Forelimb muscle (tissue), 1 donor: ENCODE results near the gene SBK3. TPM values are rescaled to one million over a fixed set of nuclear protein-coding genes. Genes with fewer than 3 reads are reported as not detected.
"Not testable (repeated sequence)": the region's sequence is repeated elsewhere in the genome, so short reads cannot be mapped to it uniquely, and the experiment has no call there.

Experiments used
- DNase-seq: peaks from one replicate; pipeline ENCODE4 v3.0.0-alpha.2; 2013; ENCODE audit warnings: low read depth
- polyA plus RNA-seq: library from polyadenylated mRNA; unstranded; fragments of 120-200 nt; gene quantifications from one replicate; pipeline ENCODE4 v1.2.1, GENCODE V29; 2013; ENCODE audit not compliant: insufficient read length

The SBK3 gene
- polyA plus RNA-seq, 1 donor, result not detected

- DNase-seq, result no peak
Observed at GRCh38 chr19:55540619-55541018, 4.7 kb downstream of the SBK3 start.

DNA sequence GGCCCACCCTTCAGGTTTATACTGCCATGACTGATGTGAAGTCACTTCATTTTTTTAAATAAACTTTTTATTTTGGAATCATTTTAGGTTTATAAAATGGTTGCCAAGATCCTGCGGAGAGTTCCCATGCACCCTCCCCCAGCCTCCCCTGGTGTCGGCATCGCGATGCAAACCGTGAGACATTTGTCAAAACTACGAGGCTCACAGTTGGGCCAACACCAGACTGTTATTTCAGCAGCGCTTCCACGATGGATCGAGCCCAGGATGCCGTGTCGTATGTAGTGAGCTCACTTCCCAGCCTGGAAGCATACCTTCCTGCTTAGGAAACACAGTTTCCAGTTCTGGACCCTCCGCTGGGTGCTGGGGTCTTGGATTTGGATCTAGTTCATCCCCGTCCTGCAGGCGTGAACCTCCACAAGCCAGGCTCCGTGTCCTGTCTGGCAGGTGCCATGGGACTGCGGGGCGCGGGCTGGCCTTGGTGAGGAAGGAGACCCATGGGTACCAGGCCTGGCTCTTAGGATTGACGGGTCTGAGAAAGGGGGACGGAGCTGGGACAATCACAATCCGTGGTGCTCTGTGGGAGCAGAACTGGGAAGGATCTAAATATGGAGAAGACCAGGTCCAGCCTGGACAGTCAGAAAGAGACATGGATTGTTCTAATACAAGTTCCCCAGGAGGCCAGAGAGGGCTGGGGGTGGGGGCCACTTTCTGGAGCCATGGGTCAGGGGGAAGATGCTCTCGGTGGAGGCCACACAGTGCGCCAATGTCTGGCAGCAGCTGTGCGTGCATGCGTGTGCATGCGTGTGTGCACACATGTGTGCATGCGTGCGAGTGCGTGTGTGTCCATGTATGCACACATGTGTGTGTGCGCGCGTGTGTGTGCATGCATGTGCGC is 6.0 kb downstream of the SBK3 start:
- DNase-seq, result no peak

- DNase-seq, result no peak
Observed at GRCh38 chr19:55538132-55538531, 7.2 kb downstream of the SBK3 start.

- peak; percentile 54 for DNase-seq
Observed at GRCh38 chr19:55537741-55538111, 7.6 kb downstream of the SBK3 start.

- DNase-seq, result no peak
Observed at GRCh38 chr19:55536951-55537740, 8.2 kb downstream of the SBK3 start, which contains the start of gene SBK2. TSS of gene SBK2 (minus strand) at chr19:55537133. CDS start at chr19:55536294, 839 bp downstream.

DNA sequence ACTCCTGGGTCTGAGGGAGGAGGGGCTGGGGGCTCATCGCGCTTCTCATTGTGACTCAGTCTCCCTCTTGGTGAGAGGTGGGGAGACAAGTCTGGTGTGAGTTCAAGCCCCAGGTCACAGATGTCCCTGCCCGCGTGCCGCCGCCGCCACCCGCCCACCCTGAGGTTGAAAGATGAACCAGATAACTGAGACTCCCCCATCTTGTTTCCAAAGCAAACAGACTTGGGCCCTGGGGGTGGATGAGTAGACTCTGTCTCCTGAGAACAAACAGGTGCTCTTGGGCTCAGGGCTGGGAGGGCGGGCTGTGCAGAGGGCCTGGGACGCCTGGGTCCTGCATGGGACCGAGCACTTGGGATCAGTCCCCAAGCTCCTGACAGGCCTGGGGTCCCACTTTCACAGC is 9.0 kb downstream of the SBK3 start:
- no peak for DNase-seq

DNA sequence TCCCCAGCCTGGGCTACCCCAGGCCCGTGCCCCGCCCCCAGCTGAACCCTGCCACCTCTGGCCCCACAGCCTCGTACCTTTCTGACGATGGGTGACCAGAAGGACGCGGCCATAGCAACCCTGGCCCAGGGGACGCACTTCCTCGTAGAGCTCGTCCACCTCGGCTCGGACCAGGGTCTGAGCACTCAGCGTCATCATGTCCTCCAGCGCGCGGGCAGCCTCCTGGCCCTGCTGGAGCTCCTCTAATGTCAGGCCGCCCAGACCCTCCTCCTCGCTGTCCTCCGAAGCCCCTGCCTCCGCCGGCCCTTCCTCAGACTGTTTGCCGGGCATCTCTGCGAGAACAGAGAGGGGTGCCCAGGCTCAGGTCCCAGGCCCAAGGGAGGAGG is 9.4 kb downstream of the SBK3 start:
- DNase-seq, result no peak

DNA sequence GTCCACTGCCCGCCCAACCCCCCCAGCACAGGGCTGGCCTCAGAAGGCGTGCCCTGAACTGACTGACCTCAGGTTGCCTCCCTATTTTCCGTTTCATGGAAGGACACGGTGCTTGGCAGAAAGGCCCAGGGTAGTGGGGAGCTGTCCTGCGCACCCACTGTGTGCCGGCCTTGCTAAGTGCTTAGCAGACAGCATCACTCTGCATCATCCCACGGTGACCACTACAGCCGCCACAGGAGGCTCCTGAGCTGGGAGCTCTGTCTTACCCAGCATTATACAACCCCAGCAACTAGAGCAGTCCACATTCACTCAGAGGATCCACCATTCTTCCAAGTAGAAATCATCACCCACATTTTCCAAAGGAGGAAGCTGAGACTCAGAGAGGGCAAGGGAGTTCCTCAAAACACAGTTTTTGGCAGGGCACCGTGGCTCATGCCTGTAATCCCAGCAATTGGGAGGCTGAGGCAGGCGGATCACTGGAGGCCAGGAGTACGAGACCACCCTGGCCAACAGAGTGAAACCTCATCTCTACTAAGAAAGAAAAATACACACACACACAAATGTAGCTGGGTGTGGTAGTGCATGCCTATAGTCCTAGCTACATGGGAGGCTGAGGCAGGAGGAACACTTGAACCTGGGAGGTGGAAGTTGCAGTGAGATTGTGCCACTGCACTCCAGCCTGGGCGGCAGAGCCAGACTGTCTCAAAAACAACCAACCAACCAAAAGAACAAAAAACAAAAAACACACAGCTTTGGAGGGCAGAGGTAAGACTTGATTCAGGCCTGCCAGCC is 10.0 kb downstream of the SBK3 start:
- DNase-seq, result no peak

DNA sequence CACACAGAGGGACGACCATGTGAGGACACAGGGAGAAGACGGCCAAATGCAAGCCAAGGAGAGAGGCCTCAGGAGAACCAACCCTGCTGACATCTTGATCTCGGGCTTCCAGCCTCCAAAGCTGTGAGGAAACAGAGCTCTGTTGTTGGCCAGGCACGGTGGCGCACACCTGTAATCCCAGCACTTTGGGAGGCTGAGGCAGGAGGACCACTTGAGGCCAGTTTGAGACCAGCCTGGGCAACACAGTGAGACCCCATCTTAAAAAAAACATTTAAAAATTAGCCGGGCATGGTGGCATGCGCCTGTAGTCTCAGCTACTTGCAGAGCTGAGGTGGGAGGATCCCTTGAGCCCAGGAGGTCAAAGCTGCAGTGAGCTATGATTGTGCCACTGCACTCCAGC is 11.1 kb downstream of the SBK3 start:
- not testable (repeated sequence) for DNase-seq

GRCh38 chr19:55530996-55531395 is 14.3 kb downstream of the SBK3 start:
- no peak for DNase-seq

DNA sequence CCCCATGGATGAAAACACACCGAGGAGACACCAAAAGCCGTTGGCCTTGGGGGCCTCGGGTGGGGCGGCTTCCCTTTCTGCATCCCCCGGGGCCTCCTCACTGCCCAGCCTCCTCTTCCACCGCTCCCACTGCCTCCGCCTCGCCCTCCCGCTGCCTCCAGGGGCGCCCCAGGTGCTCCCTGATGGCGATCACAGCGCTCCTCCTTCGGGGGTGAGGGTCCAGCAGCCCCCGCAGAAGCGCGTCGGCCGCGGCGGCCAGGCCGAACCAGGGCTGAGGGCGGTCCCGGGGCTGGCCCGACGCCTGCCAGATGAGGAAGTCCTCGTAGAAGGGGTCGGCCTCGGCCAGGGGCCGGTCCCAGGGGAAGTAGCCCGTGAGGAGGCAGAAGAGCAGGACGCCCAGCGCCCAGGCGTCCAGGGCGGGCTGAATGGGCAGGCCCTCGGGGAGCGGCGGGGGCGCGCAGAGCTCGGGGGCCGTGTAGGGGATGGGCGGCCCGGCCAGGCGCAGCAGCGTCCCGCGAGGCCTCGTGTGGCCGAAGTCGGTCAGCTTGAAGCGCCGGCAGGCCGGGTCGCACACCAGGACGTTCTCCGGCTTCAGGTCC is 15.6 kb downstream of the SBK3 start:
- no peak for DNase-seq

GRCh38 chr19:55528030-55528803 is 17.1 kb downstream of the SBK3 start:
- DNase-seq, result no peak

DNA sequence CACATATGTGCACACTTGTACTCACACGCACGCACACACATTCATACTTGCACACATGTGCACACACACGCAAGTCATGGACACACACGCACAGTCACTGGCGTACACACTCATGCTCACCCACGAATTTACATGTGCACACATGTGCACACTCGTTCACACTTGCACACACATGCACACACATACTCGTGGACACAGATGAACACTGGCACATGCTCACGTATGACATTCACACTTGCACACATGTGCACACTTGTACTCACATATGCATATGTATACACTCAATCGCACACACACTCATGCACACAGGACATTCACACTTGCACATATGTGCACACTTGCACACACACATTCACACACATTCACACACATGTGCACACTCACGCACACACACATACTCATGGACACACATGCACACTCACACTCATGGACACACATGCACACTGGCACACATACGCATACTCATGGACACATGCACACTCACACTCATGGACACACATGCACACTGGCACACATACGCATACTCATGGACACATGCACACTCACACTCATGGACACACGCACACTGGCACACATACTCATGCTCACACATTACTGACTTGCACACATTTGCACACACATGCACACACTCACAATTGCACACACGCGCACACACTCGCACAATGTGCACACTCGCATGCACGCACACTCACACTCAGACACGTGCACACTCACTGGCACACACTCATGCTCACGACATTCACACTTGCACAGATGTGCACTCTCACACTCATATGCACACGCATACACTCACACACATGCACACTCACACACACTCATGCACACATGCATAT is 17.9 kb downstream of the SBK3 start:
- no peak for DNase-seq

DNA sequence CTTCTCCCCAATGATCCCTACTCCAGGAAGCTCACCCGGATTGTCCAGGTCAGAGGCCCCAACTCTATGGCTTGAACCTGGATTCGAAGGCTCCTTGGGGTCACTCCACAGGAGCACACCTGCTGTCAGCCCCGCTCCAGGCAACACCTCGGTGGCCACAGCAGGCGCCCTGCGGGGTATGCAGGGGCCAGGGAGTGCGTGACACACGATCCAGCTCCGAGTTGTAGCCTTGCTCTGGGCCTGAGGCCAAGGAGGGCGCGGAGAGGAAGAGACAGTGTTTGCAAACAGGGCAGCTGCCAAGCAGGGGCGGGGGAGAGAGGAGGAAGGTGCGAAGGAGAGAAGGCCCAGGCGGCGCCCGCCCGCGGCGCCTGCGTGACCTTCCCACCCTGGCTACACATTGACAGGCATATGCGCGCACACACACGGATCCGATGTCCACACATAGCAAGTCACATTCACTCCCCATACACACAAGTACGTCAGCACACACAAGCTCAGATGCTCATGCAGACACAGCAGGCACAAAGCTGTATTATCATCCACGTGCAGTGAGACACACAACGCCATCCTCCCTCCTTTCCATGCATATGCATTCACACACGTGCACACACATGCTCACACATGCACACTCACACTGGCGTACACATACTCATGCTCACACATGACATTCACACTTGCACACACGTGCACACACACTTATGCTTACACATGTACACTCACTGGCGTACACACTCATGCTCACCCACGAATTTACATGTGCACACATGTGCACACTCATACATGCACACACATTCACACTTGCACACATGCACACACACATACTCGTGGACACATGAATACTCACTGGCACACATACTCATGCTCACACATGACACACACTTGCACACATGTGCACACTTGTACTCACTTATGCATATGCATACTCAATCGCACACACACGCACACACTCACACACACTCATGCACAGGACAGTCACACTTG is 18.8 kb downstream of the SBK3 start:
- no peak for DNase-seq

DNA sequence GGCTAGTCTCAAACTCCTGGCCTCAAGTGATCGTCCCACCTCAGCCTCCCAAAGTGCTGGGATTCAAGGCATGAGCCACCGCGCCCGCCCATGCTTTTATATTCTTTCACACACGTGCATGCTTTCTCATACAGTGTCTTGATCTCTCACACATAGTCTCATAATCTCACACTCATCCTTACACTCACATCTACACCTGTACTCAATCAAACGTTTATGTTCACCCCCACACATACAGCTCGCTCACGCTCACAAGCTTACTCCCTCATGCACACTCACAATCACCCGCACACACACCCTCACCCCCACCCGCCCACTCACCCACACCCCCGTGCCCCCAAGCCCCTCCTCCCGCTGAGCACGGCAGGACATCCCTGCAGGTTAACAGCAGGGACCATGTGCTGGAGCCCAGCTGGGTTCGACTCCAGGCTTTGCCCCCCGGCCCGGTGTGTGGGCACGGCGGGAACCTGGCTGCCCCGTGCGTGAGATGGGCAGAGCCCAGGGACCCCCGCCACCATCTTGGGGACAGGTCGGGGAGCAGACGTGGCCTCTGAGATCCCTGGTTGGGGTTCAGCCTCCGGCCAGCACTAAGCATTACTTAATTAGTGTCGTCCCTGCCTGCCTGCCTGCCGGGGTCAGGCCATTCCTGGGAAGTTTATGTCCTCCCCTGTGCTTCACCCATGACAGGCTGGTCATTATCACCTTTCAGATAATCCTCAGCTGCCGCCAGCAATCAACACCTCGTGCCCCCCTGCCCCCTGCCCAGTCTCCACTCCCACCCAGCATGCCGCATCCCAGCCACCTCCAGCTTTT is 19.8 kb downstream of the SBK3 start:
- no peak for DNase-seq

- no peak for DNase-seq
Observed at GRCh38 chr19:55520691-55521292, 24.6 kb downstream of the SBK3 start.
